ENCODE results near the gene CDC42EP1.
"Not testable (repeated sequence)": the region's sequence is repeated elsewhere in the genome, so short reads cannot be mapped to it uniquely, and the experiment has no call there.

The CDC42EP1 gene

GRCh38 chr22:37559901-37560607, at the start of gene CDC42EP1:
CDC42EP1 (plus strand) TSS chr22:37560480; CDS start chr22:37566350, 5,870 bp downstream.
- no peak for DNase-seq (ENCODE audit: low read depth)

- DNase-seq (ENCODE audit: low read depth): no peak
These were observed 48.7 kb upstream of the CDC42EP1 start for GRCh38 chr22:37511395-37512104.

GRCh38 chr22:37514526-37515051, 45.7 kb upstream of the CDC42EP1 start:
- no peak for DNase-seq (ENCODE audit: low read depth)

GRCh38 chr22:37515901-37516300, 44.4 kb upstream of the CDC42EP1 start:
- DNase-seq (ENCODE audit: low read depth): no peak

GRCh38 chr22:37516456-37516855, 43.8 kb upstream of the CDC42EP1 start:
- no peak for DNase-seq (ENCODE audit: low read depth)

GRCh38 chr22:37517826-37518450, 42.3 kb upstream of the CDC42EP1 start:
- DNase-seq (ENCODE audit: low read depth): no peak

- DNase-seq (ENCODE audit: low read depth): no peak
These were observed 41.6 kb upstream of the CDC42EP1 start for GRCh38 chr22:37518509-37519267.

- no peak for DNase-seq (ENCODE audit: low read depth)
These were observed 40.7 kb upstream of the CDC42EP1 start, which contains the start of gene CARD10 for GRCh38 chr22:37519268-37520195. CARD10 (minus strand) TSS chr22:37519415; CDS start chr22:37519200, 215 bp downstream.

- no peak for DNase-seq (ENCODE audit: low read depth)
These were observed 39.5 kb upstream of the CDC42EP1 start for GRCh38 chr22:37520776-37521191.

- DNase-seq (ENCODE audit: low read depth): no peak
These were observed 39.0 kb upstream of the CDC42EP1 start for GRCh38 chr22:37521236-37521739.

GRCh38 chr22:37522482-37522881, 37.8 kb upstream of the CDC42EP1 start:
- DNase-seq (ENCODE audit: low read depth): no peak

- peak; percentile 76 for DNase-seq (ENCODE audit: low read depth)
These were observed 35.1 kb upstream of the CDC42EP1 start for GRCh38 chr22:37525073-37525745.

- DNase-seq (ENCODE audit: low read depth): no peak
These were observed 34.4 kb upstream of the CDC42EP1 start for GRCh38 chr22:37525746-37526350.

GRCh38 chr22:37526376-37526775, 33.9 kb upstream of the CDC42EP1 start:
- peak; percentile 73 for DNase-seq (ENCODE audit: low read depth)

- not testable (repeated sequence) for DNase-seq (ENCODE audit: low read depth)
These were observed 33.1 kb upstream of the CDC42EP1 start for GRCh38 chr22:37527081-37527752.

- not testable (repeated sequence) for DNase-seq (ENCODE audit: low read depth)
These were observed 32.3 kb upstream of the CDC42EP1 start for GRCh38 chr22:37527952-37528351.

- no peak for DNase-seq (ENCODE audit: low read depth)
These were observed 30.5 kb upstream of the CDC42EP1 start for GRCh38 chr22:37529652-37530345.

- peak; percentile 60 for DNase-seq (ENCODE audit: low read depth)
These were observed 26.3 kb upstream of the CDC42EP1 start for GRCh38 chr22:37533995-37534394.

Measured in stromal cell of bone marrow (primary cell).